ENCODE data around the gene WDR5B.
A peak's percentile ranks its signal among the peaks of the same experiment; 100 is the strongest.

The WDR5B gene

GRCh38 chr3:122427857-122428471 is 12.1 kb upstream of the WDR5B start:
- DNase-seq (no peak), ATAC-seq (peak; percentile 80)
- Mint-ChIP-seq H3K27me3 (no peaks in the 10 kb centered on the region), H3K4me1 (peaks cover 18% of the 10 kb centered on the region), H3K4me3 (no peak overlapping the region), H3K9me3 (peaks cover 4% of the 10 kb centered on the region), H3K27ac (peak overlapping the region; percentile 71), H3K36me3 (ENCODE audit: low read depth) (peaks cover 73% of the 10 kb centered on the region)

- Mint-ChIP-seq H3K27ac (no peak overlapping the region), H3K36me3 (ENCODE audit: low read depth) (peaks cover 39% of the 10 kb centered on the region)
- ATAC-seq, result no peak
These were observed 6.0 kb upstream of the WDR5B start for GRCh38 chr3:122421836-122422235.

GRCh38 chr3:122421101-122421500 is 5.2 kb upstream of the WDR5B start:
- Mint-ChIP-seq H3K4me3 (no peak overlapping the region), H3K27me3 (no peaks in the 10 kb centered on the region), H3K4me1 (peaks cover 21% of the 10 kb centered on the region), H3K36me3 (ENCODE audit: low read depth) (peaks cover 36% of the 10 kb centered on the region), H3K27ac (no peak overlapping the region), H3K9me3 (no peaks in the 10 kb centered on the region)
- no peak for ATAC-seq
- no peak for DNase-seq

More at GRCh38 chr3:122421836-122422235, 6.0 kb upstream of the WDR5B start:
- Mint-ChIP-seq H3K4me3 (no peak overlapping the region), H3K9me3 (no peaks in the 10 kb centered on the region), H3K27me3 (no peaks in the 10 kb centered on the region), H3K4me1 (peaks cover 14% of the 10 kb centered on the region)
- DNase-seq, result no peak

GRCh38 chr3:122416966-122417365 is 1.1 kb upstream of the WDR5B start:
- Mint-ChIP-seq H3K9me3 (no peaks in the 10 kb centered on the region), H3K27ac (peak overlapping the region; percentile 99), H3K4me3 (peak overlapping the region; percentile 99), H3K4me1 (peaks cover 58% of the 10 kb centered on the region), H3K36me3 (ENCODE audit: low read depth) (peaks cover 39% of the 10 kb centered on the region), H3K27me3 (peaks cover 2% of the 10 kb centered on the region)
- DNase-seq, result no peak
- ATAC-seq, result no peak

- DNase-seq (peak; percentile 42), ATAC-seq (peak; percentile 67)
- H3K27me3 Mint-ChIP-seq, result peaks cover 2% of the 10 kb centered on the region
- H3K27ac Mint-ChIP-seq, result peak overlapping the region; percentile 99
- H3K9me3 Mint-ChIP-seq, result no peaks in the 10 kb centered on the region
- peak overlapping the region; percentile 99 for H3K4me3 Mint-ChIP-seq
- H3K36me3 Mint-ChIP-seq (ENCODE audit: low read depth), result peaks cover 42% of the 10 kb centered on the region
- H3K4me1 Mint-ChIP-seq, result peaks cover 64% of the 10 kb centered on the region
These were observed 638 bp downstream of the WDR5B start for GRCh38 chr3:122415104-122415744.

GRCh38 chr3:122414391-122414790 is 1.5 kb downstream of the WDR5B start:
- peaks cover 2% of the 10 kb centered on the region for H3K27me3 Mint-ChIP-seq
- peaks cover 48% of the 10 kb centered on the region for H3K36me3 Mint-ChIP-seq (ENCODE audit: low read depth)
- no peak for DNase-seq
- H3K9me3 Mint-ChIP-seq, result no peaks in the 10 kb centered on the region
- peak overlapping the region; percentile 99 for H3K4me3 Mint-ChIP-seq
- ATAC-seq, result no peak
- H3K27ac Mint-ChIP-seq, result peak overlapping the region; percentile 99
- H3K4me1 Mint-ChIP-seq, result peaks cover 71% of the 10 kb centered on the region

- Mint-ChIP-seq H3K4me3 (no peak overlapping the region), H3K9me3 (no peaks in the 10 kb centered on the region), H3K27me3 (no peaks in the 10 kb centered on the region), H3K27ac (peak overlapping the region; percentile 82), H3K4me1 (peaks cover 73% of the 10 kb centered on the region), H3K36me3 (ENCODE audit: low read depth) (peaks cover 65% of the 10 kb centered on the region)
- ATAC-seq, result peak; percentile 78
- DNase-seq, result no peak
These were observed 5.2 kb downstream of the WDR5B start for GRCh38 chr3:122410639-122411038.

GRCh38 chr3:122410111-122410510 is 5.8 kb downstream of the WDR5B start:
- ATAC-seq, result no peak
- H3K36me3 Mint-ChIP-seq (ENCODE audit: low read depth), result peaks cover 61% of the 10 kb centered on the region
- no peaks in the 10 kb centered on the region for H3K27me3 Mint-ChIP-seq
- H3K9me3 Mint-ChIP-seq, result no peaks in the 10 kb centered on the region
- peaks cover 71% of the 10 kb centered on the region for H3K4me1 Mint-ChIP-seq
- peak overlapping the region; percentile 82 for H3K27ac Mint-ChIP-seq
- H3K4me3 Mint-ChIP-seq, result no peak overlapping the region
- DNase-seq, result no peak

- DNase-seq, result no peak
- Mint-ChIP-seq H3K27me3 (no peaks in the 10 kb centered on the region), H3K27ac (peak overlapping the region; percentile 56), H3K4me1 (peaks cover 65% of the 10 kb centered on the region), H3K9me3 (no peaks in the 10 kb centered on the region), H3K4me3 (no peak overlapping the region), H3K36me3 (ENCODE audit: low read depth) (peaks cover 56% of the 10 kb centered on the region)
- no peak for ATAC-seq
These were observed 6.4 kb downstream of the WDR5B start for GRCh38 chr3:122409446-122409845.

GRCh38 chr3:122407946-122408345 is 7.9 kb downstream of the WDR5B start:
- peaks cover 50% of the 10 kb centered on the region for H3K4me1 Mint-ChIP-seq
- peaks cover 57% of the 10 kb centered on the region for H3K36me3 Mint-ChIP-seq (ENCODE audit: low read depth)
- DNase-seq (no peak), ATAC-seq (no peak)
- no peaks in the 10 kb centered on the region for H3K27me3 Mint-ChIP-seq
- no peaks in the 10 kb centered on the region for H3K9me3 Mint-ChIP-seq
- H3K4me3 Mint-ChIP-seq, result no peak overlapping the region
- no peak overlapping the region for H3K27ac Mint-ChIP-seq

GRCh38 chr3:122406198-122406597 is 9.7 kb downstream of the WDR5B start:
- Mint-ChIP-seq H3K4me1 (peaks cover 39% of the 10 kb centered on the region), H3K9me3 (no peaks in the 10 kb centered on the region), H3K36me3 (ENCODE audit: low read depth) (peaks cover 50% of the 10 kb centered on the region), H3K4me3 (no peak overlapping the region), H3K27ac (peak overlapping the region; percentile 83), H3K27me3 (no peaks in the 10 kb centered on the region)
- DNase-seq, result peak; percentile 13
- peak; percentile 70 for ATAC-seq

- no peak for ATAC-seq
- H3K27ac Mint-ChIP-seq, result no peak overlapping the region
- no peak overlapping the region for H3K4me3 Mint-ChIP-seq
- H3K36me3 Mint-ChIP-seq (ENCODE audit: low read depth), result peaks cover 44% of the 10 kb centered on the region
- no peaks in the 10 kb centered on the region for H3K9me3 Mint-ChIP-seq
- DNase-seq, result no peak
- H3K4me1 Mint-ChIP-seq, result peaks cover 33% of the 10 kb centered on the region
- H3K27me3 Mint-ChIP-seq, result no peaks in the 10 kb centered on the region
These were observed 10.8 kb downstream of the WDR5B start for GRCh38 chr3:122405015-122405414.

- Mint-ChIP-seq H3K4me1 (peaks cover 21% of the 10 kb centered on the region), H3K4me3 (no peak overlapping the region), H3K36me3 (ENCODE audit: low read depth) (peaks cover 35% of the 10 kb centered on the region), H3K9me3 (no peaks in the 10 kb centered on the region), H3K27me3 (no peaks in the 10 kb centered on the region), H3K27ac (peak overlapping the region; percentile 2)
- no peak for DNase-seq
- ATAC-seq, result peak; percentile 47
These were observed 12.4 kb downstream of the WDR5B start for GRCh38 chr3:122403489-122403888.

GRCh38 chr3:122398920-122399319 is 16.9 kb downstream of the WDR5B start:
- no peak overlapping the region for H3K27ac Mint-ChIP-seq
- no peak overlapping the region for H3K4me3 Mint-ChIP-seq
- no peaks in the 10 kb centered on the region for H3K27me3 Mint-ChIP-seq
- no peak for ATAC-seq
- no peak for DNase-seq
- peaks cover 35% of the 10 kb centered on the region for H3K4me1 Mint-ChIP-seq
- H3K36me3 Mint-ChIP-seq (ENCODE audit: low read depth), result peaks cover 28% of the 10 kb centered on the region
- no peaks in the 10 kb centered on the region for H3K9me3 Mint-ChIP-seq

GRCh38 chr3:122397201-122397600 is 18.7 kb downstream of the WDR5B start:
- DNase-seq (no peak), ATAC-seq (no peak)
- H3K27me3 Mint-ChIP-seq, result no peaks in the 10 kb centered on the region

More at GRCh38 chr3:122397201-122397600, 18.7 kb downstream of the WDR5B start:
- Mint-ChIP-seq H3K4me1 (peaks cover 38% of the 10 kb centered on the region), H3K36me3 (ENCODE audit: low read depth) (peaks cover 24% of the 10 kb centered on the region), H3K4me3 (no peak overlapping the region), H3K27ac (peak overlapping the region; percentile 28), H3K9me3 (no peaks in the 10 kb centered on the region)

All from activated naive CD8-positive, alpha-beta T cell treated with anti-CD3 and anti-CD28 coated beads, Interleukin-2, amount 50 U/mL, for 24 hours (primary cell).